Activated CD4-positive, alpha-beta T cell treated with anti-CD3 and anti-CD28 coated beads for 24 hours (primary cell): Measurements from ENCODE around the gene S100B.
"Not testable (repeated sequence)": the region's sequence is repeated elsewhere in the genome, so short reads cannot be mapped to it uniquely, and the experiment has no call there.

ENCODE experiments used
- DNase-seq, 2 donors: peaks; one replicate each; pipeline ENCODE4 v3.0.0-alpha.2; 2020; ENCODE audit warnings: low read depth in 2 of 2

The S100B gene

DNA sequence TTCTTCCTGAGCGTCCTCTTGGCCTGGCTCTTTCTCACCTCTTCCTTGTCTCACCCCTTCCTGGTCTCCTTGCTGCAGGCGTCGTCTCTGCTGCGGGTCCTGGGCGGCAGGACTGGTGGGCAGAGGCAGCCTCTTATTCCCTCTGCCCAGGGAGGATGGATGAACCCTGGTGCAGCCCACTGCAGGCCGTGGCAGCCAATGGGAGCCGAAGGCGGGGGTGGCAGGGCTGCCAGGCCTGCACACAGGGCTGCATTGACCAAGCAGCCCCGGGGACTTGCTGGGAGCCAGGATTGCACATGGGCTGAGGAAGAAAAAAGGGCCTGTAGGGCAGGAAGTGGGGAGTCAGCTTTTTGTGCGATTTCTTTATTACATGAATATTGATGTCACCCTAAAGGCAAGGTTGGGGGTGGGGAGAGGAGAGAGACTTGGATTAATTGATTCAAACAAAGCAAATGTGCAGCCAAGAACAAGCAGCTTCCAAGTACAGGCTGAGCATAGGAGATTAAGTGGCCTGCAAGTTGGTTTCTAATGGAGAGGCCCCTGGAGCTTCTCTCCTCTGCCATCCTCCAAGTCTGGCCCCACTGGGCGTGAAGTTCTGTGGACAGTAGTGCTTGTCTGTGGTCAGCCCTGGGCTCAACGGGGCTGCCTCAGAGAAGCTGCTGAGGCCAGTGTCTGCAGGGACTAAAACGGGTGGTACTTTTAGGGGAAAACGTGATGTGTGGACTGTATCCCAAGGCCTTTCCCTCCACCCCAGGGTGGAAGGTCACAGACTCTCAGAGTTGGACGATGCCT, at the start of gene S100B:
S100B (minus strand) TSS at position 108 of the 792 bp plus-strand sequence. CDS start 2,667 bp downstream, outside the sequence.
- DNase-seq, result no peak

DNA sequence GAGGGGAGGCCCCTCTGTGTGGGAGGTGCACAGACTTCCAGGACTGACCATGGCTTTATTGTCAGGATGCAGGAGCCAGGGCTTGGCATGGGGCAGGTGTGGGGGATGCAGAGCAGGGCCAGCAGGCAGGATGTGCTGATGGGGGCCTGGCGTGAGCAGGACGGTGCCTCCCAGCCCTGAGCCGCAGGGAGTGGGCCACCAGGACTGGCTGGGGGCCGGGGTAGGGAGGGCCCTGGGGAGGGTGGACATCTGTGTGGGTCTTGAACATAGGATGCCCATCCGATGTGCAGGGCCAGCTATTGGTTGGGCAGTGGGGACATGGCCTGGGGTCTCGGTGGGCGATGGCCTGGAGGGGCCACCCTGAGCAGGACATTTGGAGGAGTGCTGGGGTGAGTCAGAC, 46.2 kb upstream of the S100B start:
- no peak for DNase-seq

DNA sequence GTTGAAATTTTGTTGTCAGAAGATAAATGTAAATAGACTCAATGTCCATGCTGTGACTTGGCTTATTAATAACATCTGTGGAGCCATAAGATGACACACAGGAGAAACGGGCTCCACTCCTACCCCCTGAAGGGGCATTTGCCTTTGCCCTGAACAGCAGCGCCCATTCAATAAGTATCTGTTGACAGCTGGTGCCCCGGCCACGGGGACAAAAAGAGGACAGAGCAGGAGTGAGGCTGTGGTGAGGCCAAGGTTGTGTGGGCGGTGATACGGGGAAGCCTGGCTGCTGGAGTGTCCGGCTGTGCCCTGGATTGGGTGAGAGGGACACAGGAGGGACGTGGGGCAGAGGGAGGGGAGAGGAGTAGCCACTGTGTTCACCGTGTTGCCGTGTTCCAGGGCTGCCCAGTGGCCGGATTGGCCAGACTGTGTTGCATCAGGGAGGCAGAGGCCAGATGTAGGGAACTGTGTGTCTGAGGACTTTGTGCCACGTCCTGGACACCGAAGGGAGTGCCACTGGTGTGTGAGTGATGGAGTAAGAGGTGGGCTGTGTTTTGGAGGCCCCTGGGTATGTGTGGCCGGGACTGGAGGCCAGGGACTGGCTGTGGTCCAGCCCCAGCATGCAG, 45.7 kb upstream of the S100B start:
- no peak for DNase-seq

DNA sequence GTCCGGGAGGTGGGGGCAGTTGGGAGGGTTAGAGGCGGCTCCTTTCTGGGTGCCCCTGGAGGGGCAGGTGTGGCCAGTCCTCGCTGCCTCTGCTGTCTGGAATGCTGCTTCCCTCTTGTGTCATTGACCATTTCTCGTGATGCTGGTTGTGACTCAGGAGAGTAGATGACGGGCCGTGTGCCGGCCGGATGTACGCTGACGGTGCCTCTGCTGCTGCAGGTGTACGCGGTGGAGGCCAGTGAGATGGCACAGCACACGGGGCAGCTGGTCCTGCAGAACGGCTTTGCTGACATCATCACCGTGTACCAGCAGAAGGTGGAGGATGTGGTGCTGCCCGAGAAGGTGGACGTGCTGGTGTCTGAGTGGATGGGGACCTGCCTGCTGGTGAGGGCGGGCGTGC, 44.5 kb upstream of the S100B start:
- DNase-seq, result no peak

DNA sequence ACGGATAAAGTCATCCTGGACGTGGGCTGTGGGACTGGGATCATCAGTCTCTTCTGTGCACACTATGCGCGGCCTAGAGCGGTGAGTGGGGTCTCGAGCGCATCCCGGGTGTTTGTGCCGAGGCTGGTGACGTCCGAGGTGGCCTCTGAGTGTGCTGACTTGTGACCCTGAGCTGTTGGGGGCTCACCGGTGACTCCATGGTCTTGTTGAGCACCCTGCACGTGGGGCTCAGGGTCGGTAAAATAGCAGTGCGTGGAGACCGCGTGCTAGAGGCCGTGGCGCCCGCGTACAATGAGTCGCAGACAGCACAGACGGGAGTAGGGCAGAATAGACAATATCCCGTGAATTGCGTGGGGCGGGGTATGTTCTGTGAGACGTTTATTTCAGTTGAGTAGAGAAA, 43.7 kb upstream of the S100B start:
- DNase-seq, result no peak

DNA sequence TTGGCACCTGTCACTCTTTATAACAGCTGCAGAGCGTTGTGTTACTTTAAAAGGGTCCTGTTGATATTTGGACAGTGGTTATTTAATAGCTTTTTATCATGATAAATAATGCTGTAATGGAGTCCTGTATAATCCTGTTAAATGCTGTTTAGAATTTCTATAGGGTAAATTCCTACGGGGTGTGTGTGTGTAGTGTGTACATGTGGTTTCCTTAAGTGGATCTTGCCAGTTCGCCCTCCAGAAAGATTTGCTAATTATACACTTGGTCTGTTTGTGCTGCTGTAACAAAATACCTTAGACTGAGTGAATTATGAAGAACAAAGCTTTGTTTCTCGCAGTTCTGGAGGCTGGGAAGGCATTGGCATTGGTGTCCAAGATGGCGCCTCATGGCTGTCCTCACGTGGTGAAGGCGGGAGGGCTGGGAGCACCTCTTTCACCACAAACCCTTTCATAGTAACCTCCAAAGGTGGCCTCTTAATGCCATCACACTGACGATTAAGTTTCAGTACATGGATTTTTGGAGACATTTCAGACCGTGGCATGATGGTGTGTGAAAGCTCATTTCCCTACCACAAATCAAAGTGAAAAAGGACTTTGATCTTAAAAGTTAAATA, 41.8 kb upstream of the S100B start:
- no peak for DNase-seq

DNA sequence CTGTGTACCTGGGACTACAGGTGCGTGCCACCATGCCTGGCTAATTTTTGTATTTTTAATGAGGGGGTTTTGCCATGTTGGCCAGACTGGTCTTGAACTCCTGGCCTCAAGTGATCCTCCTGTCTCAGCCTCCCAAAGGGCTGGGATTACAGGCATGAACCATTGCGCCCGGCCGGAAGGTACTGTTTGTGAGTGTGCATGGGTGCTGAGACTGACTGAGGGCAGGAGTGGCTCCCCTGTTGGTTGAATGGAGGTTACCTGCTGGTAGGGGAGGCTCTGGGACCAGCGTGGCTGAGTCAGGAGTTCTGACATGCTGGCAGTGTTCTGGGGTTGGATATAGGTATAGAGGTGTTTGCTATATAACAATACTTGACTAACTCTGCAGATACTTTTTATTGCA, 41.0 kb upstream of the S100B start:
- DNase-seq, result no peak

DNA sequence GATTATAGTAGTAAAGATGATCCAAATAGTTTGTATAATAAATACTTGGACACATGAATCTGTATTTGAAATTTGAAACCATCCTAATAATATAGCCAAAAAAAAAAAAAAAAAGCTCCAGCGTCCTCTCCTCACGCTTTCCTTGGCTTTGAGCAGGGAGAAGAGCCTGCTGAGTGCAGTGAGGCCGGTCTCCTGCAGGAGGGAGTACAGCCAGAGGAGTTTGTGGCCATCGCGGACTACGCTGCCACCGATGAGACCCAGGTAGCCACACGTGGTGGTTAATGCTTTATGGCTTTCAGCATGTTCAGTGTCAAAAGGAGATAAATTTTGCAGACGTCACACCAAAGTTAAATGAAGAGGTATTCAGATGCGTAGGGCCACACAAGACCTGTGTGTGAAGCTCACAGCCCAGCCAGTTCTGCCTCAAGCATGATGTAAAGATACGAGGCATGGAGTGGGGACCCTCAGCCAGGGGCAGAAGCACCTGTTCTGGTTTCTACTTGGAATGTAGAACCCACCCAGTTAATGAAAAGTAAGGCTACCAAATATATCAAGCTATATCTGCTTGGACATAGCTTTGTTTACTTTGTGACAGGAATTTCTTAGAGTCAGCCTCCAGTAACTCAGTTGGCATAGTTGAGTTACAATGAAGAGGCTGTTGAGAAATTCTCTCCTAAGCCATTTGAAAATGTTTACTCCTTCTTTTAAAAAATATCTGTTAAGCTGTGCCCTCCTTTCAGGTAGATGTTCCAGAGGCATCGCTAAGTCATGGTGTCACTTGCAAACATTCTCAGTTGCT, 38.7 kb upstream of the S100B start:
- no peak for DNase-seq

DNA sequence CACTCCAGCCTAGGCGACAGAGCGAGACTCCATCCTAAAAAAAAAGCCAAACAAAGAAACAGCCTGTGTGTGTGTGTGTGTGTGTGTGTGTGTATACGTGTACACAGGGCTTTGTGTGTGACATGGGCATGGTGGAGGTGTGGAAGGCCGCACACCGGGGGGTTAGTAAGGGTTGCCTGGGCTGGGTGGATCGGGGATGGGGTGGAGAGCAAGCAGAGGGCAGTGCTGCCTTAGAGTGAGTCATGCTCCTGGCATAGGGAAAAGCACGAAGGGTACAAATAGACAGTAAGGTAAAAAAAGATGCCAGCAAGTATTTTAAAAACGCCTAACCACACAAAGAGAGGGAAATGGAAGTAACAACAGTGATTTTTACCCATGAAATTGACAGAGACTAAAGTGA, 36.8 kb upstream of the S100B start:
- no peak for DNase-seq

DNA sequence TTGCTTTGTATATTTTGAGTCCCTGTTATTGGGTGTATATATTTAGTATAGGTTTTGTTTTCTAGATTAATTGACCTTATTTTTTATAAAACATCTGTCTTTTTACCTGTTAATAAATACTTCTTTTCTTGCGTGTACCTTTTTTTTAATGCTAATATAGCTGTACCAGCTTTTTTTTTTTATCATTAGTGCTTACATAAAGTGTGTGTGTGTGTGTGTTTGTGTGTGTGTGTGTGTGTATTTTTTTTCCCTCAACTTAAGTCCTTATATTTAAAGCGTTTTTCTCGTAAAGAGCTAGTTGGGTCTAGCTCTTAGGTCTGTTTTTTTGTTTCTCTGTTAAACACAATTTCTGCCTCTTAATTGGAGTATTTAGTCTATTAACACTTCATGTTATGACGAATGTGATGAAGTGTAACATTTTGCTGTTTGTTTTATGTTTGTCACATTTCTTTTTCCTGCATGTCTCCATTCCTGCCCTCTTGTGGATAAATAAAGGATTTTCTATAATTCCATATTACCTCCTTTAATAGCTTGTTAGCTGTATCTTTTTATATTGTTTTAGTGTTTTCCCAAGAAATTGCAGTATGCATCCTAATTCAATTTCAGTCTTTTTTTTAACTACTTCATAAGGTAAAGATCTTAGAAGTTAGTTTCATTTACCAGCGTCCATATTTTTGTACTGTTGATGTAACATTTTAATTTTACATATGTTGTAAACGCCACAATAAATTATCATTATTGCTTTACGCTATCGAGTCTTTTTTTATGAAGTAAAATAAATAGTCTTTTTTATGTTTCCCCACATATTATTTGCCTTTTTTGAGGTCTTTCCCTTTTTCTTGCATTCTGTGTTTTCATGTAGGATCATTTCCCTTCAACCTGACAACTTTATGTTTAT, 34.9 kb upstream of the S100B start:
- DNase-seq, result no peak

DNA sequence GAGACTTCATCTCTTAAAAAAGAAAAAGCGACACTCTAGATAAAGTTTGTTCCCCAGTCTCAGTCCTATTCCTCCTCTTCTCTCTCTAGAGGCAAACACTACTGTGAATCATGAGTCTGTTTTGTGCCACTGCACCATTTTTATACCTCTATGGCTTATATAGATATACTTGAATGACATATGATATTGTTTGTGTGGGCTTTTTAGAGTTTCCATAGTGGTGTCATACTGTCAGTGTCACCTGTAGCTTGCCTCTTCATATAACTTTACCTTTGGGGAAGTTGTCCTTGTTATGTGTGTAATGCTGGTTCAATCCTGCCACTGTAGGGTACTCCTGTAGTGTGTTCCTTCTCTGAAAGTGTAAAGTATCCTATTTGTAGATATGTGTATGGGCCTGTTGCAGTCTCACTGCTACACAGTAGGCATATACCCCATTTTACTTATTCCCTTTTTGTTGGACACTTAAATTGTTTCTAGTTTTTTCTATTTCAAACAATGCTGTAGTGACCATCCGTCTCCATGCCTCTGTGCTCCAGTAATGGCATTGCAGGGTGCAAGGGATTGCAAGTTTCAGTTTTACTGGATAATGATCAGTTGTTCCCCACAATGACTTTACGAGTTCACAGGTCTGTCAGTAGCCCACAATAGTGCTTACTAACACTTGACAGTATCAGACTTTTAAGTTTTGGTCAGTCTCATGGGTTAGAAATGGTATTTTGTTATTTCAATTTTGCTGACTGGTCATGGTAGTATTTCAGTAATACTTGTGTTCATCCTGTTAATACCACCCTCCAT, 33.3 kb upstream of the S100B start:
- no peak for DNase-seq

DNA sequence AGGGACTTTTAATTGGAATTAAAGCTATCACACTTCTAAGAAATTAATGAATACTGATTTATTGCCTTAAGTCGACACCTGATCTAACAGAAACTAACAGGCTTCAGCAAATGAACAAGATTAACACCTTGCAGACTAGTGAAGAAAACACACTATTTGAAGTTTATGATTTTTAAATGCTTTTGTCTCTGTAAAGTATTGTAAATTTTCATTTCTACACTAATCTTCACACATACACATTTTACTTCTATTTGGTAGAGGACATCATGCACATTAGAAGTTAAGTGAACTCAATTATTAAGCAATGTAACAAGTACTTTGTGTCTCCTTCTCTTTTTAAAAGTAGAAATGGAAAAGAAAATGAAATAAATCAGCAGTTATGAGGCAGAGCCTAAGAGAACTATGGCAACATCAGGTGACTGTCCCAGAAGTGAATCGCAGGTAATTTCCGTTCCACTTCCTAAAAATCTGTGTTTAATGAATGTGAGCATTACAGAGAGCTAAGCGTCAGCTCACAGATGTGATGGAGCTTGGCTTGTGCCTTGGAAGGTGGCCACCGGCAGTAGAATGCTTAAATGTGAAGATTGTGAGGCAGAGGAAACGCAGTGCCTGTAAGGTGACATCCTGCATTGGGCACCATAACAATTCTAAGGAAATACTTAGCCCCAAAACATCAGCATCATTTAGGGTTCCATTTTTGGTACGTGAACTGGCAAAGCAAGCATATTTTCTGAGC, 31.8 kb upstream of the S100B start:
- DNase-seq, result no peak

DNA sequence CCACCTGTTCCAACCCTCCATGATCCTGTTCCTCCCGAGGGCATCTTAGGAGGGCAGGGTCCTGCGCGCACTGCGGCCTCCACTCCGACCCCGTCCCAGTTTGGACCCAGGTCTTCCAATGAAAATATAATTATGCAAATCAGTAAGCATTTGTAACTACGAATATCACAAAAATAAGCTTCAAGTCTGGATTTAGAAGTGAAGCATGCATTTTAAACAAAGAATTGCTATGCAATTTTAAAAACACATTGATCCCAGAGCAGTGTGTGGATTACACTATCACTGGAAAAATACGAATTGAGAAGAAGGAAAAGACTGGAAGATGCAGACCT, 31.3 kb upstream of the S100B start:
- no peak for DNase-seq

DNA sequence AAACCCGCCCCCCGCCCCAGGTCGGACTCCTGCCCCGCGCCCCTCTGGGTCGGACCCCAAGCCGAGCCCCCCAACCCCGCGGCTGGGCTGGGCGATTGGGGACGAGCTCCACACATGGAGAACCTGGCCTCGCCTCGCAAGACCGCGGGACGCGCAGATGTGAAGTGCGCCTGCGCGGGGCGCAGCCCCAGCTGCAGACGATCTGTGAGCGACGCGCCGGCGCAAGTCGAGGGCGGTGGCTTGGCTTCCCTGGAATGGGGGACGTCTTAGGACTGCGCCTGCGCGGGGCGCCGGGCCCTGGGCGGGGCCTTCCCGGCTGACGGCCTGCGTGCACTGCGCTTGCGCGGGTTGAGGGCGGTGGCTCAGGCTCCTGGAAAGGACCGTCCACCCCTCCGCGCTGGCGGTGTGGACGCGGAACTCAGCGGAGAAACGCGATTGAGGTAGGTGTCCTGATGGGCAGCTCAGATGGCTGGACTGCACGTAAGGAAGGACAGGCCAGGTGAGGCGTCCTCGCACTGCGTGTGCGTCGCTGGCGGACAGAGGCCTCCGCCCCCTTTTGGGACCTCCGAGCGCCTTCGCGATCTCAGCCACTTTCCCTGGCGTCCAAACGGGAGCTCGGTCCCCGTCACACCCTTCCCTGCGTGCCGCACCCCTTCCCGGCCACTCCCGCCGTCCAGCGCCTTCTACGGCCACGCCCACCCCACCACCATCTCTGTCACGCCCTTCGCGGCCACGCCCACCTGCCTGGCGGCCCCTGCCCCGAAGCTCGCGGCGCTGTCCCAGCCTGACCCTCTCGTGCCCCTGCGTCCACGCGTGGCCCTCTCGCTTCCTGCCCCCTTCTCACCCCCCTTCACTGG, 30.7 kb upstream of the S100B start, which contains the start of gene PRMT2:
PRMT2 (plus strand) TSS at position 351 of the 857 bp plus-strand sequence. CDS start 1,278 bp downstream, outside the sequence.
- DNase-seq, result peak; percentile 94 to 95

DNA sequence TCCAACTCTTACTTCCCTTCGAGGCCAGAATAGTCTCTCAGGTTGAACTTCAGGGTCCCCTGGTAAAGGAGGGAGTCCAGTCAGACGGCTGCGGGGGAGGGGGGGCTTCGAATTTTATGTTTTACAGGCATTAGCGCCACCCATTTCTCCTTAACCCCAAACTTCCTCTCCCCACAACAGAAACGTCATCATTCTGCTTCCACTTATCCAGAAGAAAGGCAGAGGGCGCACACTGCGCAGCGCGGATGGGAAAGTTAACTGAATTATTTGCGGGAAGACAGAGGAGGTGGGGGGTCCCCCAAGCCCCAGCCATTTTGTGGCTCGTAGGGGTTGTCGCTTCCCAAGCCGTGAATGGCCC, 30.1 kb upstream of the S100B start:
- no peak for DNase-seq

DNA sequence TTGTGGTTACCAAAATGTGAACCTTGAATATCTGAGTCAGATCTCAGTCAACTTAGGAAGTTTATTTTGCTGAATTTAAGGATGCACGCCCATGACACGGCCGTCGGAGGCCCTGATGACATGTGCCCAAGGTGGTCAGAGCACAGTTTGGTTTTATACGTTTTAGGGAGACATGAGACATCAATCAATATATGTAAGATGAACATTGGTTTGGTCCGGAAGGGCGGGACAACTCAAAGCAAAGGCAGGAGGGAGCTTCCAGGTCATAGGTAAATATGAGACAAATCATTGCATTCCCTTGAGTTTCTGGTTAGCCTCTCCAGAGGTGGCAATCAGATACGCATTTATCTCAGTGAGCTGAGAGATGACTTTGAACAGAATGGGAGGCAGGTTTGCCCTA, 29.5 kb upstream of the S100B start:
- no peak for DNase-seq

DNA sequence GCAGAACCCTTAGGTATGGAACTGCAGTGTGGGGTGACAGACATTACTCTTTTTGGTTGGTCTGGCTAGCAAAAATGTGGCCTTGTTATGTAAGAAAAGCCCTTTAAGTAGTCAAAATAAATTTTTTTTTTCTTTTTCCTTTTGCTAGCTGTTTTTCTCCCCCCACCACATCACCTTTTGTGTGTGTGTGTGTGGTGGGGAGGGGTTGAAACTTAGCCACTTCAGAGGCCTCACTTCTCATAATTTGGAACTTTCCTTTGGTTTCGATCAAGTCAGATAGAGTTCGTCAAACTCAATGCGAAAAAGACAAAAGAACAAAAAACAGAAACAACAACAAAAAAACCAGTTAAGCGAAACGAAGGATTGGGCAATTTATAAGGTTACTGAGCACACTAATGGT, 28.7 kb upstream of the S100B start:
- DNase-seq, result no peak

DNA sequence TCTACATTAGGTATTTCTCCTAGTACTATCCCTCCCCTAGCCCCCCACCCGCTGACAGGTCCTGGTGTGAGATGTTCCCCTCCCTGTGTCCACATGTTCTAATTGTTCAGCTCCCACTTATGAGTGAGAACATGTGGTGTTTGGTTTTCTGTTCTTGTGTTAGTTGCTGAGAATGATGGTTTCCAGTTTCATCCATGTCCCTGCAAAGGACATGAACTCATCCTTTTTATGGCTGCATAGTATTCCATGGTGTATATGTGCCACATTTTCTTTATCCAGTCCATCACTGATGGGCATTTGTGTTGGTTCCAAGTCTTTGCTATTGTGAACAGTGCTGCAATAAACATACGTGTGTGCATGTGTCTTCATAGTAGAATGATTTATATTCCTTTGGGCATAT, 26.0 kb upstream of the S100B start:
- not testable (repeated sequence) for DNase-seq

DNA sequence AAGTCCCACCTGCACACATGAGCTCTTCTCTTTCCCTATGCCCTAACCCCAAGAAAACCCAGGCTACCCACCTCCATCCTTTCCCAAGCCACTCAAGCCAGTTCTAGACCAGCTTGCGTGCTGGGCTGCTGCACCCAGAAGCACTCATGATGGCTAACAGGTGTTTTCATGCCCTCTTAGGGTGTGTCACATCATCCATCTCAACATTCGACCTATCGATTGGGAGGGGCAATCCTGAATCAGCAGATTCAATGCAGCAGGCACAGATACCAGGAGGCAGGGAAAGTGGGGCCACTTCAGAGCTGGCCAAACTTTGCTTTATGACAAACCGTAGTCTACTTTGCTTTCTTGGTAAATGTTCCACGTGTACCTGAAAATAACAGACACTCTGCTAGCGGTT, 24.0 kb upstream of the S100B start:
- no peak for DNase-seq
